Testis (tissue), 2 donors: ENCODE data around the gene C2orf49.

ENCODE experiments used
- CTCF ChIP-seq, 3 experiments: fragments of 450-650 bp in 2 of 3; fragments of 200-600 bp in 1 of 3; sonication (generic) in 1 of 3; IDR thresholded peaks; one replicate each; pipeline ENCODE4 v1.5.1; 2016 to 2019; ENCODE audit warnings: antibody characterized with exemption in 3 of 3, mild to moderate bottlenecking in 2 of 3, moderate library complexity in 1 of 3
- POLR2A ChIP-seq: fragments of 450-650 bp; IDR thresholded peaks from one replicate; pipeline ENCODE4 v1.6.1; 2017; ENCODE audit warnings: antibody characterized with exemption, mild to moderate bottlenecking, moderate library complexity

- TF ChIP-seq CTCF (IDR thresholded peaks at IDR 0.05) (no peak), POLR2A (no peak)
Measured at GRCh38 chr2:105330681-105331375, 6.5 kb upstream of the C2orf49 start.
